Spinal cord (tissue), 10 donors: ENCODE measurements around the gene KDM3B. TPM values are rescaled to one million over a fixed set of nuclear protein-coding genes. Genes with fewer than 3 reads are reported as not detected.
"Not testable (repeated sequence)": the region's sequence is repeated elsewhere in the genome, so short reads cannot be mapped to it uniquely, and the experiment has no call there.

ENCODE experiments used
- DNase-seq, 6 donors: peaks; one replicate each; pipeline versions ENCODE4 v3.0.0 to v3.0.0-alpha.2; 2013 to 2015; ENCODE audit warnings: low spot score in 6 of 6, low read depth in 4 of 6
- H3K27ac ChIP-seq: one replicate; pipeline ENCODE4 v1.5.1; 2013; ENCODE audit warnings: low read depth, low read length, control low read depth
- H3K27me3 ChIP-seq: one replicate; pipeline ENCODE4 v1.6.1; 2013; ENCODE audit warnings: low read length; ENCODE audit not compliant: control insufficient read depth, insufficient read depth
- H3K36me3 ChIP-seq: one replicate; pipeline ENCODE4 v1.6.1; 2013; ENCODE audit warnings: low read length; ENCODE audit not compliant: control insufficient read depth, insufficient read depth
- H3K4me1 ChIP-seq: one replicate; pipeline ENCODE4 v1.6.1; 2013; ENCODE audit warnings: low read length; ENCODE audit not compliant: control insufficient read depth, insufficient read depth
- H3K4me3 ChIP-seq: one replicate; pipeline ENCODE4 v1.5.1; 2013; ENCODE audit warnings: low read depth, low read length, control low read depth
- H3K9me3 ChIP-seq: one replicate; pipeline ENCODE4 v1.6.1; 2013; ENCODE audit warnings: low read length; ENCODE audit not compliant: control insufficient read depth, insufficient read depth
- WGBS: methylation state at CpG from one replicate; pipeline ENCODE4 v1.1.5; 2013; ENCODE audit warnings: missing lambda C conversion rate; ENCODE audit not compliant: insufficient coverage; 5-methylcytosine and 5-hydroxymethylcytosine counted together
- polyA plus RNA-seq, 2 donors: library from polyadenylated mRNA; unstranded; fragments of 120-200 nt; gene quantifications; one replicate each; pipeline ENCODE4 v1.2.1, GENCODE V29; 2013; ENCODE audit not compliant: insufficient read length in 2 of 2
- total RNA-seq, 2 donors: library from RNA; depleted of rRNA in 1 of 2; stranded (reverse); fragments of 120-200 nt in 1 of 2; fragments of >200 nt in 1 of 2; gene quantifications; one replicate each; pipeline versions ENCODE4 v1.2.3 to v1.2.4, GENCODE V29; 2013 to 2014
- donor health status: healthy.

The KDM3B gene
- total and polyA plus RNA-seq, 4 donors = 62.2 to 77.8 (median 75.0) TPM

DNA sequence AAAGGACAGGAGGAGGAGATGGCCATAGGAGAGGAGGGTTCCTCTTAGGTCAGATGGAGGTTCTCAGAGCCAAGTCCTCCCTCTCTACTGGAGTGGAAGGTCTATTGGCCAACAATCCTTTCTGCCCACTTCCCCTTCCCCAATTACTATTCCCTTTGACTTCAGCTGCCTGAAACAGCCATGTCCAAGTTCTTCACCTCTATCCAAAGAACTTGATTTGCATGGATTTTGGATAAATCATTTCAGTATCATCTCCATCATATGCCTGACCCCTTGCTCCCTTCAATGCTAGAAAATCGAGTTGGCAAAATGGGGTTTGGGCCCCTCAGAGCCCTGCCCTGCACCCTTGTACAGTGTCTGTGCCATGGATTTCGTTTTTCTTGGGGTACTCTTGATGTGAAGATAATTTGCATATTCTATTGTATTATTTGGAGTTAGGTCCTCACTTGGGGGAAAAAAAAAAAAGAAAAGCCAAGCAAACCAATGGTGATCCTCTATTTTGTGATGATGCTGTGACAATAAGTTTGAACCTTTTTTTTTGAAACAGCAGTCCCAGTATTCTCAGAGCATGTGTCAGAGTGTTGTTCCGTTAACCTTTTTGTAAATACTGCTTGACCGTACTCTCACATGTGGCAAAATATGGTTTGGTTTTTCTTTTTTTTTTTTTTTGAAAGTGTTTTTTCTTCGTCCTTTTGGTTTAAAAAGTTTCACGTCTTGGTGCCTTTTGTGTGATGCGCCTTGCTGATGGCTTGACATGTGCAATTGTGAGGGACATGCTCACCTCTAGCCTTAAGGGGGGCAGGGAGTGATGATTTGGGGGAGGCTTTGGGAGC is 115.9 kb downstream of the KDM3B start:
- H3K27me3 ChIP-seq = peaks cover 20% of the 10 kb centered on the region
- H3K36me3 ChIP-seq = peaks cover 13% of the 10 kb centered on the region
- H3K27ac ChIP-seq = no peak overlapping the region
- H3K4me1 ChIP-seq = peaks cover 35% of the 10 kb centered on the region
- DNase-seq = peak in 1 of 6 donors; percentile 63
- WGBS = 90% methylated on average over 6 of the region's 7 CpGs
- peak overlapping the region; percentile 64 for H3K4me3 ChIP-seq
- no peaks in the 10 kb centered on the region for H3K9me3 ChIP-seq

DNA sequence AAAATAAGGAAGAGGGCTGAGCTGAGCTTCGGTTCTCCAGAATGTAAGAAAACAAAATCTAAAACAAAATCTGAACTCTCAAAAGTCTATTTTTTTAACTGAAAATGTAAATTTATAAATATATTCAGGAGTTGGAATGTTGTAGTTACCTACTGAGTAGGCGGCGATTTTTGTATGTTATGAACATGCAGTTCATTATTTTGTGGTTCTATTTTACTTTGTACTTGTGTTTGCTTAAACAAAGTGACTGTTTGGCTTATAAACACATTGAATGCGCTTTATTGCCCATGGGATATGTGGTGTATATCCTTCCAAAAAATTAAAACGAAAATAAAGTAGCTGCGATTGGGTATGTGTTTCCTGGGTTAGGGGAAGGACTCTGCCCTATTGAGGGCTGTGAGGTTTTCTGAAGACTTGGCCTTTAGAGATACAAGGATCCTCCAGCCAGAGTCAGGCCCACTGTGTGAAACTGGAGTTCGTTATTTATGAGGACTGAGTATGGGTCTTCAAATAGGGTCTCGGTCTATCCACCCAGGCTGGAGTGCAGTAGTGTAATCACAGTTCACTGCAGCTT is 116.6 kb downstream of the KDM3B start:
- Histone ChIP-seq H3K27ac (no peak overlapping the region), H3K9me3 (no peaks in the 10 kb centered on the region), H3K27me3 (peaks cover 20% of the 10 kb centered on the region), H3K4me1 (peaks cover 30% of the 10 kb centered on the region), H3K36me3 (peaks cover 13% of the 10 kb centered on the region), H3K4me3 (no peak overlapping the region)
- WGBS = 97% methylated on average over 4 of the region's 8 CpGs
- DNase-seq = peak in 1 of 6 donors; percentile 76

DNA sequence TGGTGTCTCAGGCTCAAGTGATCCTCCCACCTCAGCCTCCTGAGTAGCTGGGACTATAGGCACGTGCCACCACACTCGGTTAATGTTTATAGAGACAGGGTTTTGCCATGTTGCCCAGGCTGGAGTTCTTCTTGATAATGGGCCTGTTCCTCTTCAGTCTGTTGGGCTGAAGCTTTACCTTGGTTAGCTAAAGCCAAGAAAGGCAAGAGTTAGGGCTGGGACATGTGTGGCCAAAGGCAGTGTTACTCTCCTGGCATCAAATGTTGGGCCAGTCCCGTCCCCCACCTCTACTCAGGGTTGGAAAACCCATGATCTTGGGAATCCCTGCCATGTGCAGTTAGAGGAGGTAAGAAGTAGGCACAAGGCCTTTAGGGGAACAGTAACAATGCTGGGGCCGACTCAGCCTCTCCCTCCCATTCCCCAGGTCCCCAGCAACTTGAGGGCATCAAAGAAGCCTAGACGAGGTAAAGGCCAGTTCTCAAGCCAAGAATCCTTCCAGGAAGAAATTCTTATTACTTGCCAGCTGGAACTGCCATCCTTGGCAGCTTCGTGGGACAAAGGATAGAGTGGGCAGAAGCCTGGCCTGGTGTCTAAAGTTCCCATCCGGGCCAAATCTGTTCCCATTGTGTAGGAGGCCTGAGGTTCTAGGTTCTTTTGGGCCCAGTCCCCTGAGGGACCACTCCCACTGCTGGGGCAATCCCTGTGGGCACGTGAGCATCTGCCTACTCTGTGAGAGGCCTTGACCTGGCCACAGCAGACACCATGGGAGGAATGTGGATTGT is 117.2 kb downstream of the KDM3B start:
- 75% methylated on average over 5 of the region's 8 CpGs for WGBS

DNA sequence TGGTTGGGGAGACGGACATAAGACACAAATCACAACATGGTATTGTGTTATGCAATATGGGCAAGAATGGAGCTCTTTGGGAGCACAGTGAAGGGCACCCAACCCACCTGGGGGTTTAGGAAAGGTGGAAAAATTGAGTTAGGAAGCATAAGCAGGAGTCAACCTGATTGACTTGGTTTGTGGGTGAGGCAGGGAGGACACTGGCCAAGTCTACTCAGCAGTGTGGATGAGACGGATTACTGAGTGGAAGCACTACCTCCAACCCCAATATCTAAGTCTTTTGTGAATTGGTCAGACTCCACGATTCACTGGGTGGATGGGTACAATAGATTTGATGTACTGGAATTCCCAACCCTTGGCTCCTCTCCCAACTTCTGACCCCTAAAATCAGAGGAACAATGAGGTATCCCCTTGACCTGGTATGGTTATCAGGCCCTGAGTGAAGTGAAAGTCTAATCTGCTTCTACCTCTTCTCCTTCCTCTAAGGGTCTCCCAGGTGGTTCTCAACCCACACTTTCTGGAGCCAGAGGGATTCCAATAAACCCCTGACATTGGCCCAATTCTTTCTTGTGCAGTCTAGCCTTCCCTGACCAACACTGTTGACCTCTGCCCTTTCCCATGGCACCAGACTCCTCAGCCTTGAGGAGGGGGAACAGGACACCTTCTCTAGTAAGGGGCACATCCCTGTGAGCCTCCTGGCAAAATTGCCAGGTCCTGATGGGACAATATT is 118.0 kb downstream of the KDM3B start:
- H3K9me3 ChIP-seq = no peaks in the 10 kb centered on the region
- no peak overlapping the region for H3K4me3 ChIP-seq
- peak in 1 of 6 donors; percentile 63 for DNase-seq
- peaks cover 25% of the 10 kb centered on the region for H3K4me1 ChIP-seq
- peaks cover 20% of the 10 kb centered on the region for H3K27me3 ChIP-seq
- peaks cover 13% of the 10 kb centered on the region for H3K36me3 ChIP-seq
- H3K27ac ChIP-seq = no peak overlapping the region
- WGBS = 100% methylated on average over 1 of the region's 3 CpGs

More for the DNA sequence above, 117.2 kb downstream of the KDM3B start:
- DNase-seq = peak in 1 of 6 donors; percentile 81
- H3K27me3 ChIP-seq = peaks cover 20% of the 10 kb centered on the region
- peaks cover 13% of the 10 kb centered on the region for H3K36me3 ChIP-seq
- H3K9me3 ChIP-seq = no peaks in the 10 kb centered on the region
- H3K4me1 ChIP-seq = peaks cover 25% of the 10 kb centered on the region
- no peak overlapping the region for H3K27ac ChIP-seq
- H3K4me3 ChIP-seq = no peak overlapping the region

DNA sequence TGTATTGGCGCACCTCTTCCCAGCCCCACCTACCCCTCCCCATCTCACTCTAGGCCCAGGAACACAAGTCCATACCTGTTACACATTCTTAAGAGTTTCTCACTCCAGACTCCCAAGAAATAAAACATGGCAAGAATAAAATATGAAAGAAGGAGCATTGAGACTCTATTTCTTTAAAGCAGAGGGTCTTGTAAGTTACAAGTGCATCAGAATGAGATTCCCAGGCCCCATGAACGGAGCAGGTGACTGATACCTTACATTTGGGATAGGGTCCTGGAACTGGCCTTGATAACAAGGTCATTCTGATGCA is 118.5 kb downstream of the KDM3B start:
- Histone ChIP-seq H3K4me3 (no peak overlapping the region), H3K36me3 (peaks cover 13% of the 10 kb centered on the region), H3K27me3 (peaks cover 18% of the 10 kb centered on the region), H3K27ac (no peak overlapping the region), H3K9me3 (no peaks in the 10 kb centered on the region), H3K4me1 (peaks cover 20% of the 10 kb centered on the region)
- no peak for DNase-seq
- 86% methylated on average over 1 of the region's 2 CpGs for WGBS

DNA sequence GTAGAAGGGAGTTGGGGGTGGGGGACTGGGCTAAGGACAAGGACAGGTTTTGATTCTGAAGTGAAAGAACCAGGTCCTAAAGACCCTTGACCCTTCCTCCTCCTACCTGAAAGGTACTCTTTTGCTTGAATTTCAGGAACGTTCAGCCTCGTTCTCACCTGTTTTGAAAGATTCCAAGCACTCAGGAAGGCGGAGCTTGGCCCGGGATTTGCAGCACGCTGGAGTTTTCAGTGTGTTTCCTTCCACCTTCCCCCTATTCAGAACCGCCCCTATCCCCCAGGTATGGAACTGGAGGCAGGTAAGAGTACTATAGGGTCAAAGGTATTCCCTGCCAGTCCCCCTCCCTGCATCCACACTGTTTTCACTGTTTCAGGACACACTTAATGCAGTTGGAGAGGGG is 119.9 kb downstream of the KDM3B start:
- Histone ChIP-seq H3K9me3 (no peaks in the 10 kb centered on the region), H3K27ac (no peak overlapping the region), H3K27me3 (peaks cover 6% of the 10 kb centered on the region), H3K4me3 (no peak overlapping the region), H3K36me3 (peaks cover 6% of the 10 kb centered on the region), H3K4me1 (peaks cover 6% of the 10 kb centered on the region)
- DNase-seq = no peak
- 57% methylated on average over 4 of the region's 6 CpGs for WGBS

DNA sequence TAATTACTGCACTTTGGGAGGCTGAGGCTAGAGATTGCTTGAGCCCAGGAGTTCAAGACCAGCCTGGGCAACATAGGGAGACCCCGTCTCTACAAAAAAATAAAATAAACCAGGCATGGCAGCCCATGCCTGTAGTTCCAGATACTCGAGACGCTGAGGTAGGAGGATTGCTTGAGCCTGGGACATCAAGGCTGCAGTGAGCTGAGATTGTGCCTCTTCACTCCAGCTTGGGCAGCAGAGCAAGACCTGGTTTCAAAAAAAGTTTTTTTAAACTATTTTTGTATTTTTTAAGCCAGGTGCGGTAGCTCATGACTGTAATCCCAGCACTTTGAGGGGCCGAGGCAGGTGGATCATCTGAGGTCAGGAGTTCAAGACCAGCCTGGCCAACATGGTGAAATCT is 120.7 kb downstream of the KDM3B start:
- H3K27me3 ChIP-seq, H3K27ac ChIP-seq, H3K36me3 ChIP-seq, H3K9me3 ChIP-seq, DNase-seq, H3K4me3 ChIP-seq, H3K4me1 ChIP-seq: not testable (repeated sequence)
- WGBS = 85% methylated on average over 5 of the region's 5 CpGs

DNA sequence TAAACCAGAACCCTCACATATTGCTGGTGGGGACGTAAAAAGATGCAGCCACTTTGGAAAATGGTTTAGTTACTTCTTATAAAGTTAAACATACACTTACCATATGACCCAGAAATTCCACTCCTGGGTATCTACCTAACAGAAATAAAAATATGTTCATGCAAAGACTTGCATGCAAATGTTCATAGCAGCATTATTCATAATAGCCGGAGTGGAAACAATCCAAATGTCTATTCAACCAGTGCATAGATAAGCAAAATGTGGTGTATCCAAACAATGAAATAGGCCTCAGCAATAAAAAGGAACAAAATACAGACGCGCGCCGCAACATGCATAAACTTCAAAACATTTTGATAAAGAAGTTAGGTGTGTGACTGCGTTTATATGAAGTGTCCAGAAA is 124.4 kb downstream of the KDM3B start:
- no peak for DNase-seq
- H3K27me3 ChIP-seq = no peaks in the 10 kb centered on the region
- no peaks in the 10 kb centered on the region for H3K4me1 ChIP-seq
- H3K27ac ChIP-seq = no peak overlapping the region
- 63% methylated on average over 1 of the region's 7 CpGs for WGBS
- no peaks in the 10 kb centered on the region for H3K9me3 ChIP-seq
- H3K4me3 ChIP-seq = no peak overlapping the region
- H3K36me3 ChIP-seq = no peaks in the 10 kb centered on the region

DNA sequence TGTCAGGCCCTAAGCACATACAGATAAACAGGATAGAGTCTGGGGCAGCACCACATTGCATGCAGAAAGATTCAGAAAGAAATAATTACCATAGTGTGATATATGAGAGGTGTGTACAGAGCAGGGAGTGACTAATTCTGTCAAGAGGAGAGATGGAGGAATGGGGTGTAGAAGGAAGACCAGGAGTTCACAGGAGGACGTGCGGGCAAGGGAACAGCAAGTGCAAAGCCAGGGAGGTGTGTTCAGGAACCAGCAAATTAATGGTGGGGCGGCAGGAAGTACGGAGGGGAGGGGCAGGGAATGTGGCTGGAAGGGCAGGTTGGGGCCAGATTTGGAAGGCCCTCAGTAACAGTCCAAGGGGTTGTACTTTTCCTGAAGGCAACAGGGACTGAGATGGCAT is 130.2 kb downstream of the KDM3B start:
- Histone ChIP-seq H3K36me3 (no peaks in the 10 kb centered on the region), H3K27me3 (no peaks in the 10 kb centered on the region), H3K27ac (no peak overlapping the region), H3K4me1 (no peaks in the 10 kb centered on the region), H3K9me3 (no peaks in the 10 kb centered on the region), H3K4me3 (no peak overlapping the region)
- WGBS = 51% methylated on average over 4 of the region's 4 CpGs
- DNase-seq = no peak
